Renal cortex interstitium (tissue), 11 donors: ENCODE data around the gene OR2D2. TPM values are rescaled to one million over a fixed set of nuclear protein-coding genes. Genes with fewer than 3 reads are reported as not detected.
"Not testable (repeated sequence)": the region's sequence is repeated elsewhere in the genome, so short reads cannot be mapped to it uniquely, and the experiment has no call there.

Source experiments
- DNase-seq, 11 donors: peaks; one replicate each; pipeline ENCODE4 v3.0.0-alpha.2; 2013; ENCODE audit warnings: low read depth in 9 of 11, low spot score in 4 of 11; ENCODE audit errors: extremely low read depth in 1 of 11
- polyA plus RNA-seq, 3 donors: library from polyadenylated mRNA; unstranded; fragments of 120-200 nt; gene quantifications; one replicate each; pipeline ENCODE4 v1.2.1, GENCODE V29; 2013; ENCODE audit not compliant: insufficient read length in 3 of 3

The OR2D2 gene
- polyA plus RNA-seq, 3 donors = not detected

DNA sequence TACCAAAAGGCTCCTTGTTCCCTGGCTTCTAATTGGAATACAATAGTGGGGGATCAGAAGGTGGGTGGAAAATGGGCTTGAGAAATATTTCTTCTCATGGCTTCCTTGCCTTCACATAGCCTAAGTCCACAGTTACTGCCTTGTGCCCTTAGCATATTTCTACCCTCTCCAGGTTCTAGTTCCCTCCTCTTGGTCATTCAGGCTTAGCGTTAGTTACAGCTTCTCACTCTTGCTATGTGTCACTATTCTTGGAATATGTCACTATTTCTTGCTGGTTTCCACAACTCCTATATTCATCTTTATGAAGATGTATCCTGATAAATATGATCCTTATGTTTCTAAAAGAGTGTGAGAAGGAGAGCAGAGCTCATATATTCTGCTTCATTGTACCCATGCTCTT lies 2.5 kb downstream of the OR2D2 start:
- DNase-seq = no peak

DNA sequence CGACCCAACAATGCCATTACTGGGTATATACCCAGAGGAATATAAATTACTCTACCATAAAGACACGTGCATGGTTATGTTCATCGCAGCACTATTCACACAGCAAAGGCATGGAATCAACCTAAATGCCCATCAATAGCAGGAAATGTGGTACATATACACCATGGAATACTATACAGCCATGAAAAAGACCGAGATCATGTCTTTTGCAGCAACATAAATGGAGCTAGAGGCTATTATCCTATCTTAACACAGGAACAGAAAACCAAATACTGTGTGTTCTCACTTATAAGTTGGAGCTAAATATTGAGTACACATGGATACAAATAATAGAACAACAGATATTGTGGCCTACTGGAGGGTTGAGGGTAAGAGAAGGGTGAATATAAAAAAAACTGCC lies 3.5 kb downstream of the OR2D2 start:
- DNase-seq = no peak

DNA sequence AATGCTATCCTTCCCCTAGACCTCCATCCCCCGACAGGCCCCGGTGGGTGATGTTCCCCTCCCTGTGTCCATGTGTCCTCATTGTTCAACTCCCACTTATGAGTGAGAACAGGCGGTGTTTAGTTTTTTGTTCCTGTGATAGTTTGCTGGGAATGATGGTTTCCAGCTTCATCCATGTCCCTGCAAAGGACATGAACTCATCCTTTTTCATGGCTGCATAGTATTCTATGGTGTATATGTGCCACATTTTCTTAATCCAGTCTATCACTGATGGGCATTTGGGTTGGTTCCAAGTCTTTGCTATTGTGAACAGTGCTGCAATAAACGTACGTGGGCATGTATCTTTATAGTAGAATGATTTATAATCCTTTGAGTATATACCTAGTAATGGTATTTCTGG lies 4.6 kb downstream of the OR2D2 start:
- DNase-seq = not testable (repeated sequence)

DNA sequence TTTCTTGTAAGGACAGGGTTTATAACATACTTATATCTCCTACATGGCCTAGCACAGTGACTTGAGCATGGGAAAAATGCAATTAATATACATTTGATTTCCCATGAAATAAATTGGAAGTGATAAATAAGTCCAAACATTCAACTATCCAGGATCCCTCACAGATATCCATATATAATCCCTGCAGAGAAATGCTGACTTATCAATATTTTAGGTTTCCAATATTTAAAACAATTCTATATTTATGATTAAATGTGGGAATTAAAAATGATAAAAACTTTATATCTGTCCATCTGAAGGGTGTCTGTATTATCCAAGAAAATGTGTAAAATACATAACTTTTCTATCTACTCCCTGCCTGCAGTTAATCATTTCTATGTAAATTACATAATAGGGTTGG lies 9.5 kb downstream of the OR2D2 start:
- DNase-seq = no peak

DNA sequence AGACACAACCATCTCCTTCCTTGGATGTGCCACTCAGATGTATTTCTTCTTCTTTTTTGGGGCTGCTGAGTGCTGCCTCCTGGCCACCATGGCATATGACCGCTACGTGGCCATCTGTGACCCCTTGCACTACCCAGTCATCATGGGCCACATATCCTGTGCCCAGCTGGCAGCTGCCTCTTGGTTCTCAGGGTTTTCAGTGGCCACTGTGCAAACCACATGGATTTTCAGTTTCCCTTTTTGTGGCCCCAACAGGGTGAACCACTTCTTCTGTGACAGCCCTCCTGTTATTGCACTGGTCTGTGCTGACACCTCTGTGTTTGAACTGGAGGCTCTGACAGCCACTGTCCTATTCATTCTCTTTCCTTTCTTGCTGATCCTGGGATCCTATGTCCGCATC lies 15.4 kb downstream of the OR2D2 start:
- DNase-seq = no peak

DNA sequence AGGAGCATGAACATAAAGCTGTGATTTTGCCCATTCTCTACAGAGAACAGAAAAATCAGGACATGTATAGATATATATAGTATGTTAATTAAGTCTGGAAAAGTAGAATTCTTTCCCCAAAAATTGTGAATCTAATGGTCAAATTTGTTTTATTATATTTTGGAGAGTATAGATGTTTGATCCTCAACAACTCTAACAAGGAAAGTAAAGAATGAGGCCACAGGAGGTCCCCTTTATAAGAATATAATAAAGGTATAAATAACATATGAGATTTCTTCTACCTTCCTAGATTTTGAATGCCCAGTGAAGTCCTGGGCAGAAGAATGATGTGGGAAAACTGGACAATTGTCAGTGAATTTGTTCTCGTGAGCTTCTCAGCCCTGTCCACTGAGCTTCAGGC lies 16.0 kb downstream of the OR2D2 start, which contains the start of gene OR10A4:
TSS of gene OR10A4 (plus strand) at position 301 of the 400 bp plus-strand sequence. CDS start at position 324, 23 bp downstream.
- DNase-seq = no peak

DNA sequence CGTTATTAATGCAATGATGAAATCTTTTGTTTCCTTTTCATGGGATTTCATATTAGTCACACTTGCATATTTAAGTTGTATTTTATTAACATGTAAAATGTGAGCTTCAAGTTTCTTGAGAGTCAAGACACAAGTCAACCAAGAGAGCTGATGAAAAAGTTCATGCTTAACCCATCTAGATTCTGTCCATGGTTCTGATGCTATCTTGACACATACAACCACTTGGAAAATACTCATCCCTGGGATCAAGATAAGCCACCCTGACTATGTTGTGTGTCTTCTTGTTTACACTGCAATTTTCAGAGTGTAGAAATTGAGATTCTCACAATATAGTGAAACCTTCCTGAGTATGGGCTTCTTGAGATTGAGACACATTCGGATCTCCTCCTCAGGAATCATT lies 16.5 kb downstream of the OR2D2 start:
- no peak for DNase-seq

DNA sequence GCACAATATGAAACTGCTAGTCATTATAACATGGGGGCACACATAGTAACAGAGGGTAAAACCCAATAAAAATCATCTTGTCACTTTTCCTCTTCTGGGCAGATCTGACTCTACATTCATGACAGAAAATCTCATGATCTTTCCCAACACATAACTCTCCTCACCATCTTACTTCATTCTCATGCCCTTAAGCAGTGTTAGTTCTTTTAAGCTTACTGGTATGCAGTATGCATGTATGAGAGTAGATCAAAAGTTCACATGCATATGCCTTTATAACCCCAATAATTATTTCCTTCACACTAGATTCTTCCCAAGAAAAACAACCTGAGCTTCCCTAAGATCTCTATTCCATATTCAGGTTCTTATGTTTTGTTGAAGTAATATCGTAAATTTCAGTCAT lies 21.0 kb downstream of the OR2D2 start:
- no peak for DNase-seq

DNA sequence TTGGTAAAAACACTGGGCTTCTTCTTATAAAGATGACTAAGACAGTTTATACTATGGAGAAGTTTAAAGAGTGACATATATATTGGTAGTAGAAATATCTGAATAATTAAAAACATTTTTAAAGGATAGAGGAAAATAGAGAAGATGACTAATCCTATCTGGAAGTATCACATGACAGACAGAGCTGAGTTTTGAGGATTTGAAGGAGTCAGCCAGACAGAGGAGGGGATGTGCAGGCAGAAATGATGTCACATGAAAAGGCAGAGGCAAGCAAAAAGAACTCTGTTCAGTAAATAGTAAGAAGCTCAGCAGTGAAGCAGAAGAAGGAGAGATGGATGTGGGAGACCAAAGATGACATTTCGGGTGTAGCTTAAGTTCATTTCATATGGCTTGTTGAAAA lies 27.9 kb downstream of the OR2D2 start:
- DNase-seq = no peak

DNA sequence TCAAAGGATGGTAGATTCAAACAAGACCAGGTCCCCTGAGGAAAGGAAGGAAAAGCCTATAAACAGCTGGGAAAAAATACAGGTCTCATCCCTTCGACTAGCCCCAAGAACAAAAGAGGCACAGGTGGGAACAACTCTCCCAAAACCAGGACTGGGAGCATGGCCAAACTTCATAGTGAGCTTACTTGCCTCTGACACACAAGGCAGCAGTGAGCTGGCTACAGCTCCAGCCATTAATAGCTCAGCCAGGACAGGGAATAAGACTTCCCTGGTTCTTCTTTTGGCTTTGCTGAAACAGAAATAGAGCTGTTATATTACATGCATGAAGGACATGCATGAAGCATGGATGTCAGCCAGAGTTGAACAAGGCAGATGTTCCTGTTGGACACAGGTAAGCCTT lies 29.3 kb downstream of the OR2D2 start, which contains the start of gene OR10A2:
TSS of gene OR10A2 (plus strand) at position 97 of the 400 bp plus-strand sequence. CDS start 6,698 bp downstream, outside the sequence.
- no peak for DNase-seq

DNA sequence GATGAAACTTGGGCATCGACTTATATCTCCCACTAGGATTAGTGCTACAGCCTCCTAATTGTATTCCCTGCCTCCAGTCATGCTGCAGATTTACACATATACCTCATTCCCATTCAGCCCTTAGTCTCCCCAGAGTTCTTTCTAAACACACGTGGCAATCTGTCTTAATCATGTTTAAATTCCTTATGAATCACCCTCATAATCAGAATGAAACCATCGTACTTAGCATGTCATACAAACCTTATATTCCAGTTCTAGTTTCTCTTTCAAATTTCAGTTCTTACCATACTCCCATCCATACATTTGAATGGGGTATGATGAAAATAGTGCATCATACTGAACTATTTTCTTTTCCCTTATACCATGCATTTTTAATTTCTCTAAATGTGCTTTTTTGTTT lies 35.4 kb downstream of the OR2D2 start:
- DNase-seq = no peak

DNA sequence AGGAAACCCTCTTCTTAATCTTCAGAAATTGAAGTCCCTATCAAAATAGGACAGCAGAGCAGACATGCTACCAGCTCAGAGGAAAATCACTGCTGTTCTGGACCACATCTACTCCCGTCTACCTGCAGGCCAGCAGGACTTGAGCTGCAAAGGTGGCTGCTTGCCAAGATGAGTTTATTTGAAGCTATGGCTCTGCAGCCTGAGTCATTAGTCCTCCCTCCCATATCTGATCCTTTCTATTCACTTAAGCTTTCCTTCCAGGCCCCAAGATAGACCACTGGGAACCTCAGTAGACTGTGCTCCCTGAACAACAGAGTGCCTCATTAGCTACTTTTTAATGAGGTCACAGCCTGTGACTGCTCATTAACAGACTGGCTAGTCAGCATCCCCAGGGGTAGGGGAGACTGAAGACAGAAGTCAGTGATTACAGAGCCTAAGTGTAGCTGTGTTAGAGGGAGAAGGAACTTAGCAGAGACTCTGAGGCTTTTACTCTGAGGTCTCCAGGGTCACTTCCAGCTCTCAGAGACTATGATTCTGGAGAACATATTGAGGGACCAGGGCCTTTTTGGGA lies 36.2 kb downstream of the OR2D2 start:
- DNase-seq = peak in 3 of 11 donors; percentile 1 to 2 (median 2)

DNA sequence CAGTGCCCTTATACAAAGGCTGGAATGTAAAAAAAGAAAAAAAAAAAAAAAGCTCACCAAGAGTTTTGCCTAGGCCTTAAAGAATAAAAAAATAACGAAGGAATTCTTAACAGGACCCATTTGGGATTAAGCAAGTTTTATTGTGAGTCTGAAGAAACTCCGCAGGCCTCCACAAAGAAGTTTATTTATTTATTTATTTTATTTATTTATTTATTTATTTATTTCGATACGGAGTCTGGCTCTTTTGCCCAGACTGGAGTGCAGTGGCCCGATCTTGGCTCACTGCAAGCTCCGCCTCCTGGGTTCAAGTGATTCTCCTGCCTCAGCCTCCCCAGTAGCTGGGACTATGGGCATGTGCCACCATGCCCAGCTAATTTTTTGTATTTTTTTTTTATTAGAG lies 37.5 kb downstream of the OR2D2 start:
- not testable (repeated sequence) for DNase-seq

DNA sequence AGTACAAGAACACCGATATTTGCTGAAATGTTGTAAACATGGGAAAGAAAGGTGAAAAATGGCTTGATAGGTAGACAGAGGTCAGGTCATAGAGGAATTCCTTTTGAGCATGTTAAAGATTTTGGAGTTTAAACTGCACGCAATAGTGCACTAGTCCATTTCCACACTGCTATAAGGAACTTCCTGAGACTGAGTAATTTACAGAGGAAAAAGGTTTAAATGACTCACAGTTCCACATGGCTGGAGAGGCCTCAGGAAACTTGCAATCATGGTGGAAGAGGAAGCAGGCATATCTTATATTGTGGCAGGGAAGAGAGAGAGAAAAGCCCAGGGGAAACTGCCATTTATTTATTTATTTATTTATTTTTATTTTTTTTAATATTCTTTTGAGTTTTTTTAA lies 41.8 kb downstream of the OR2D2 start:
- no peak for DNase-seq

DNA sequence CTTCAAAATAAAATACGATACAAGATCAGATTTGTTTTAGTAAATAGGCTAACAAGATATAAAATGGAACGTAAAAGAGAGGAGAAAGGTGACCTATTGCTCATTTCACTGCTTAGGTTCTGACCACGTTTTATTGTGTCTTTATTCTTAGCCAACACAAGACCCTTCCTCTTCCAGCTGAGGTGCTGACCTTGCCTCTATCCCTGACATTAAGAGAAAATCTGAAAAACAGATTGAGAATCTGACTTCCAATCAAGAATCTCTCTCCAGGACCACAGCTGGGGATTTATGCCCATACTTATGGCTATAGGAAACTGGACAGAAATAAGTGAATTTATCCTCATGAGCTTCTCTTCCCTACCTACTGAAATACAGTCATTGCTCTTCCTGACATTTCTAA lies 46.9 kb downstream of the OR2D2 start, which contains the start of gene OR10A5:
TSS of gene OR10A5 (plus strand) at position 301 of the 400 bp plus-strand sequence. CDS start at position 301, 0 bp downstream.
- DNase-seq = no peak

DNA sequence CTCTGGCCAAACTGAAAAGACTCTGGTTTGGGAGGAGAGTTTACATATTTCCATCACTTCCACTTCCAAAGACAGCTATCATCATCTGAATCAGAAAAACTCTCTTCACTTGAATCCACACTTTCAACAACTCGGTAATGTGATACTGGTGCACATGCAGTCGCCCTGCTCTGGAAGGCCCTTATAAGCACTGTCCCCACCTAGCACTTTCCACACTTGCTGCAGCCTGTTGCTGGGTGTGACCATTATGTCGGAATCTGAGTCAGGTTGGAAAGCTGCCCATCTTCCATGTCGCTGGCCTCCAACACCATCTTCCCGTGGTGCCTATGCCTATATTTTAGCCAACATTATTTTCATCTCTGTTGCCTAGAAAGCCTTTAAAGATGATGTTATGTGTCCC lies 47.9 kb downstream of the OR2D2 start:
- DNase-seq = no peak

DNA sequence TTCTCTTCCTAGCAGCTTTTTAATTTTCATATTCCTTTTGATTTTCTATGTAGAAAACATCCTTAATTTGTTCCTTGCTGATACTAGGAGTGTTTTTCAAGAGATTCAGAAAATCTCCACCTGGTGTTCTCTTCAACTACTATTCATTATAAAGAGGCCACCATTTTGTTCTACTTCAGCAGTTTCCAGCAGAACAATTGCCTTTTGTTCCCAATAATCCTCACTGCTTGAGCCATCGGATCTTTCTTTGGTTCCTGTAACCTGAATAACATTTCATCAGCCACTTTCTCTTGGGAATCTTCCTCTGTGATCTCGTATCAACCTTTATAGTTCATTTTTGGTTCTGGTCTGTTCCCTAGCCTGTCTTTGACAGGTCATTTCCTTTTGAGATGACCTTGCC lies 48.6 kb downstream of the OR2D2 start:
- DNase-seq = no peak

DNA sequence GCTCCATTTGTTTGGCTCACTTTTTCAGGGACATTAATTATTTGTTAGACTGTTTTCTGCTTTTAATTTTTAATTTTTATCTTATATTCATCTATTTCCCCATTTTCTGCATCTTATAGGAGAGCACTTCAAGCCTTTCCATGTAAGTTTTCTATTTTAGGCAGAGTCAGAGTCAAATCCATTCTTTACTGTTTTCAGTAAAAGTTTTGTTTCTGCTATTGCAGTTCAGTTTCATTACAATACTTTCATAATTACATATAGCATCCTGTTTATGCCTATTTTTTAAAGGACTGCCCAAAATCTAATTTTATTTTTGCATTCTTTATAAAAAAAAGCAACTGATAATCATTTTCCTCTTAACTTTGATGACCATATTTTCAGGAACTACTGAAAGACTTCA lies 50.6 kb downstream of the OR2D2 start:
- DNase-seq = no peak
